Kidney (tissue), 14 donors: Measurements from ENCODE around the gene EDC3. TPM values are rescaled to one million over a fixed set of nuclear protein-coding genes. Genes with fewer than 3 reads are reported as not detected.

Experiments
- DNase-seq, 5 donors: peaks; one replicate each; pipeline ENCODE4 v3.0.0-alpha.2; 2013 to 2020
- FAIRE-seq: peaks from 2 replicates; lab custom pipeline; 2012; peaks lifted over from hg19 to GRCh38; lab: Jason Lieb, UNC
- H3K27ac ChIP-seq, 2 donors: one replicate each; pipeline ENCODE4 v1.7.0; 2013; ENCODE audit warnings: low read depth in 2 of 2, low read length in 2 of 2, inconsistent platforms in 1 of 2
- H3K27me3 ChIP-seq: one replicate; pipeline ENCODE4 v1.7.1; 2013; ENCODE audit warnings: low read length, inconsistent platforms; ENCODE audit not compliant: control insufficient read depth, insufficient read depth
- H3K36me3 ChIP-seq, 3 donors: one replicate each; pipeline versions ENCODE4 v1.7.0 to v1.7.1; 2013; ENCODE audit warnings: low read length in 3 of 3, control low read depth in 1 of 3, inconsistent platforms in 1 of 3; ENCODE audit not compliant: insufficient read depth in 3 of 3, control insufficient read depth in 2 of 3
- H3K4me1 ChIP-seq, 3 donors: one replicate each; pipeline versions ENCODE4 v1.7.0 to v1.7.1; 2013; ENCODE audit warnings: low read length in 3 of 3, inconsistent platforms in 1 of 3, low read depth in 1 of 3; ENCODE audit not compliant: control insufficient read depth in 2 of 3, insufficient read depth in 2 of 3
- H3K4me3 ChIP-seq, 3 donors: one replicate each; pipeline versions ENCODE4 v1.7.0 to v1.8.1; 2013; ENCODE audit warnings: low read length in 3 of 3, control low read depth in 1 of 3, inconsistent platforms in 1 of 3
- H3K9ac ChIP-seq, 3 donors: one replicate each; pipeline versions ENCODE4 v1.7.0 to v1.7.1; 2013; ENCODE audit warnings: low read length in 3 of 3, control low read depth in 1 of 3, inconsistent platforms in 1 of 3
- H3K9me3 ChIP-seq, 3 donors: one replicate each; pipeline versions ENCODE4 v1.7.0 to v1.7.1; 2013; ENCODE audit warnings: low read length in 3 of 3, control low read depth in 1 of 3, inconsistent platforms in 1 of 3; ENCODE audit not compliant: control insufficient read depth in 2 of 3, insufficient read depth in 1 of 3
- CTCF ChIP-seq: IDR thresholded peaks from 3 replicates; pipeline ENCODE4 v1.5.1; 2012; ENCODE audit warnings: mild to moderate bottlenecking, moderate library complexity, borderline replicate concordance; ENCODE audit not compliant: insufficient read depth; ENCODE audit errors: extremely low read depth
- intact Hi-C: fragments of 100-400 bp; cut with DNase I; formaldehyde crosslinking; loops from one replicate; pipeline ENCODE4 v1.11.1; 2022
- polyA plus RNA-seq: library from polyadenylated mRNA; stranded (reverse); fragments of 350-450 nt; fragmentation: Illumina TruSeq; extraction: RNeasy Lipid Tissue Mini Kit (QIAGEN cat#74804); gene quantifications from one replicate; pipeline ENCODE4 v1.2.3, GENCODE V29; 2014; ENCODE audit warnings: low read depth, low replicate concordance; ENCODE audit not compliant: insufficient read depth
- total RNA-seq: library from RNA; stranded (reverse); fragmentation: NEBNext Ultra II Directional; extraction: Animal tissue kit (Norgen Biotek cat#: 25700); gene quantifications from one replicate; pipeline ENCODE4 v1.2.1, GENCODE V29; 2021
- donor health status: control.
- donor health status: control.
- donor health status: control.
- donor health status: control.
- donor health status: control.
- donor health status: DM: yes; HTN: yes; CAD: no.
- donor health status: Normal renal cell carcinoma (clear cell type).

Gene EDC3
- total and polyA plus RNA-seq, 2 donors from 2014 or later: 11.5 to 27.7 TPM

- no peak overlapping the region for H3K4me3 ChIP-seq
- no peaks in the 10 kb centered on the region for H3K9me3 ChIP-seq
- DNase-seq (peak in 4 of 5 donors; percentile 61 to 80 (median 70)), FAIRE-seq (no peak)
- peaks cover 20 to 56% (median 46%) of the 10 kb centered on the region in 3 donors for H3K36me3 ChIP-seq
- no peaks in the 10 kb centered on the region for H3K27me3 ChIP-seq
- no peak overlapping the region for H3K27ac ChIP-seq
- no peak overlapping the region for H3K9ac ChIP-seq
- intact Hi-C loops: loop anchor here (5.0 to 10.0 kb wide), 2 partner anchors 132 to 260 kb away; no protein-coding TSS in a partner anchor
- peak; percentile 93 for TF ChIP-seq CTCF
- H3K4me1 ChIP-seq: no peaks in the 10 kb centered on the region
These were observed 60.6 kb downstream of the EDC3 start for GRCh38 chr15:74635228-74635627.

- no peaks in the 10 kb centered on the region for H3K4me1 ChIP-seq
- H3K27me3 ChIP-seq: no peaks in the 10 kb centered on the region
- H3K9me3 ChIP-seq: no peaks in the 10 kb centered on the region
- intact Hi-C loops: loop anchor here (10.0 kb wide), 1 partner anchor 259 kb away; no protein-coding TSS in a partner anchor
- TF ChIP-seq CTCF: no peak
- H3K36me3 ChIP-seq: peaks cover 15 to 60% (median 49%) of the 10 kb centered on the region in 3 donors
- no peak overlapping the region for H3K9ac ChIP-seq
- H3K27ac ChIP-seq: no peak overlapping the region
- no peak overlapping the region for H3K4me3 ChIP-seq
- FAIRE-seq: no peak
- no peak for DNase-seq
These were observed 62.0 kb downstream of the EDC3 start for GRCh38 chr15:74633781-74634180.

GRCh38 chr15:74632601-74633000, 63.2 kb downstream of the EDC3 start:
- Histone ChIP-seq H3K4me3 (no peak overlapping the region), H3K27me3 (no peaks in the 10 kb centered on the region), H3K9me3 (no peaks in the 10 kb centered on the region), H3K9ac (no peak overlapping the region), H3K27ac (no peak overlapping the region), H3K36me3 (peaks cover 16 to 69% (median 58%) of the 10 kb centered on the region in 3 donors), H3K4me1 (no peaks in the 10 kb centered on the region)
- no peak for TF ChIP-seq CTCF
- FAIRE-seq: no peak
- intact Hi-C loops: loop anchor here (10.0 kb wide), 1 partner anchor 258 kb away; no protein-coding TSS in a partner anchor
- DNase-seq: no peak
